Measurements from ENCODE around the gene MOK.

MOK gene

GRCh38 chr14:102227184-102227964 is 77.6 kb downstream of the MOK start:
- no peaks in the 10 kb centered on the region for H3K27me3 ChIP-seq (ENCODE audit: control insufficient read depth, insufficient read depth, low read length)
- peaks cover 43% of the 10 kb centered on the region for H3K36me3 ChIP-seq (ENCODE audit: insufficient read depth, low read length)
- no peak overlapping the region for H3K9ac ChIP-seq (ENCODE audit: low read depth, low read length)
- H3K9me3 ChIP-seq (replicated peaks; ENCODE audit: low read length) = no peaks in the 10 kb centered on the region
- H3K4me1 ChIP-seq (ENCODE audit: control insufficient read depth, insufficient read depth, low read length) = no peaks in the 10 kb centered on the region
- H3K4me3 ChIP-seq (ENCODE audit: low read length) = no peak overlapping the region
- no peak overlapping the region for H3K4me2 ChIP-seq (ENCODE audit: low read length)

GRCh38 chr14:102226356-102227125 is 78.4 kb downstream of the MOK start:
- H3K4me3 ChIP-seq (ENCODE audit: low read length) = no peak overlapping the region
- H3K4me2 ChIP-seq (ENCODE audit: low read length) = no peak overlapping the region
- no peaks in the 10 kb centered on the region for H3K27me3 ChIP-seq (ENCODE audit: control insufficient read depth, insufficient read depth, low read length)
- H3K36me3 ChIP-seq (ENCODE audit: insufficient read depth, low read length) = peaks cover 36% of the 10 kb centered on the region
- H3K4me1 ChIP-seq (ENCODE audit: control insufficient read depth, insufficient read depth, low read length) = peaks cover under 1% of the 10 kb centered on the region
- no peak overlapping the region for H3K9ac ChIP-seq (ENCODE audit: low read depth, low read length)
- H3K9me3 ChIP-seq (replicated peaks; ENCODE audit: low read length) = no peaks in the 10 kb centered on the region

DNA sequence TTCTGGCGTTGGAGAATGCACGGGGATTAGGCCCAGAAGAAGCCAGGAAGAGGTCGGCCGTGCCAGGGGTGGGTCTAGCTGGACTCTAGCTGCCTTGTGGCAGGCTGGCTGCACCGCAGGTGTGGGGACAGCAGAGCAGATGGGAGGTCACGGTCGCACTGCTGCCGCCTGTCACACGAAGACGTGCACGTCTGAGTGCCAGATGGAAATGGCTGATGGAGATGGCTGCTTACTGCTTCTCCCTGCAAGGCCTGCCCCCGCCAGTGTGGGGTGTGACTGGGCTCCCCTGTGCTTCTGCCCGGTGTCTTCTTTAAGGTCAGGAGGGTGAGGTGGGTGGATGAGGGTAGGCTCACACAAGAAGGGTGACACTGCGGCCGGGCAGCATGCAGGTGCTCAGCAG is 79.0 kb downstream of the MOK start:
- Histone ChIP-seq H3K9me3 (replicated peaks; ENCODE audit: low read length) (no peaks in the 10 kb centered on the region), H3K4me2 (ENCODE audit: low read length) (no peak overlapping the region), H3K27me3 (ENCODE audit: control insufficient read depth, insufficient read depth, low read length) (no peaks in the 10 kb centered on the region), H3K36me3 (ENCODE audit: insufficient read depth, low read length) (peaks cover 31% of the 10 kb centered on the region), H3K4me3 (ENCODE audit: low read length) (no peak overlapping the region), H3K4me1 (ENCODE audit: control insufficient read depth, insufficient read depth, low read length) (peaks cover 7% of the 10 kb centered on the region), H3K9ac (ENCODE audit: low read depth, low read length) (no peak overlapping the region)

- Histone ChIP-seq H3K4me2 (ENCODE audit: low read length) (no peak overlapping the region), H3K4me1 (ENCODE audit: control insufficient read depth, insufficient read depth, low read length) (peaks cover 9% of the 10 kb centered on the region), H3K36me3 (ENCODE audit: insufficient read depth, low read length) (peaks cover 26% of the 10 kb centered on the region), H3K4me3 (ENCODE audit: low read length) (no peak overlapping the region), H3K9ac (ENCODE audit: low read depth, low read length) (no peak overlapping the region), H3K9me3 (replicated peaks; ENCODE audit: low read length) (no peaks in the 10 kb centered on the region), H3K27me3 (ENCODE audit: control insufficient read depth, insufficient read depth, low read length) (no peaks in the 10 kb centered on the region)
Measured at GRCh38 chr14:102225386-102225785, 79.6 kb downstream of the MOK start.

DNA sequence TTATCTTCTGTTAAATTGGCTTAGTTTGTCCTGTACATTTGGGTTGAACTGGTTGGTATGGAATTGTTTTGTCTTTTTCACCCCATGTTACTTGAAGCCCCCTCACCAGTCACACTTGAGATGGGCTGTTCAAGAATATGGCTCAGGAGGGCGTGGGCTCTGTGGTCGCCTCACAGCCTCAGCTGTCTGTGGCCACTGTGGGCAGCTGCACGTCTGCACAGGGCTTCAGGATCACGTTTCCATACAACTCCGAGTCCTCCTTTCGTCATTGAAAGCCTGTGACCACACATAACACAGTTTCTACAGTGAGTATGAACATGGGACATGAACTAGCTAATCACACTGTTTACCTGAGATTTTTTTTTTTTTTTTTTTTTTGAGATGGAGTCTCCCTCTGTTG is 81.3 kb downstream of the MOK start:
- Histone ChIP-seq H3K27me3 (ENCODE audit: control insufficient read depth, insufficient read depth, low read length) (no peaks in the 10 kb centered on the region), H3K4me1 (ENCODE audit: control insufficient read depth, insufficient read depth, low read length) (peaks cover 13% of the 10 kb centered on the region), H3K4me3 (ENCODE audit: low read length) (no peak overlapping the region), H3K9ac (ENCODE audit: low read depth, low read length) (no peak overlapping the region), H3K9me3 (replicated peaks; ENCODE audit: low read length) (no peaks in the 10 kb centered on the region), H3K4me2 (ENCODE audit: low read length) (no peak overlapping the region), H3K36me3 (ENCODE audit: insufficient read depth, low read length) (peaks cover 13% of the 10 kb centered on the region)

- H3K27me3 ChIP-seq (ENCODE audit: control insufficient read depth, insufficient read depth, low read length) = no peaks in the 10 kb centered on the region
- H3K36me3 ChIP-seq (ENCODE audit: insufficient read depth, low read length) = peaks cover 12% of the 10 kb centered on the region
- H3K4me2 ChIP-seq (ENCODE audit: low read length) = no peak overlapping the region
Measured at GRCh38 chr14:102222751-102223150, 82.2 kb downstream of the MOK start.

GRCh38 chr14:102222009-102222575 is 82.9 kb downstream of the MOK start:
- H3K27me3 ChIP-seq (ENCODE audit: control insufficient read depth, insufficient read depth, low read length) = no peaks in the 10 kb centered on the region
- H3K36me3 ChIP-seq (ENCODE audit: insufficient read depth, low read length) = peaks cover 16% of the 10 kb centered on the region

More at GRCh38 chr14:102222751-102223150, 82.2 kb downstream of the MOK start:
- Histone ChIP-seq H3K9me3 (replicated peaks; ENCODE audit: low read length) (no peaks in the 10 kb centered on the region), H3K4me3 (ENCODE audit: low read length) (no peak overlapping the region), H3K9ac (ENCODE audit: low read depth, low read length) (no peak overlapping the region), H3K4me1 (ENCODE audit: control insufficient read depth, insufficient read depth, low read length) (peaks cover 20% of the 10 kb centered on the region)

GRCh38 chr14:102221026-102221425 is 83.9 kb downstream of the MOK start:
- Histone ChIP-seq H3K27me3 (ENCODE audit: control insufficient read depth, insufficient read depth, low read length) (no peaks in the 10 kb centered on the region), H3K9ac (ENCODE audit: low read depth, low read length) (no peak overlapping the region), H3K4me1 (ENCODE audit: control insufficient read depth, insufficient read depth, low read length) (peaks cover 24% of the 10 kb centered on the region), H3K36me3 (ENCODE audit: insufficient read depth, low read length) (peaks cover 16% of the 10 kb centered on the region), H3K4me2 (ENCODE audit: low read length) (no peak overlapping the region), H3K4me3 (ENCODE audit: low read length) (no peak overlapping the region), H3K9me3 (replicated peaks; ENCODE audit: low read length) (no peaks in the 10 kb centered on the region)

More at GRCh38 chr14:102222009-102222575, 82.9 kb downstream of the MOK start:
- H3K4me1 ChIP-seq (ENCODE audit: control insufficient read depth, insufficient read depth, low read length) = peaks cover 20% of the 10 kb centered on the region
- no peak overlapping the region for H3K4me2 ChIP-seq (ENCODE audit: low read length)
- no peak overlapping the region for H3K9ac ChIP-seq (ENCODE audit: low read depth, low read length)
- H3K4me3 ChIP-seq (ENCODE audit: low read length) = no peak overlapping the region
- H3K9me3 ChIP-seq (replicated peaks; ENCODE audit: low read length) = no peaks in the 10 kb centered on the region

- Histone ChIP-seq H3K4me2 (ENCODE audit: low read length) (no peak overlapping the region), H3K4me3 (ENCODE audit: low read length) (no peak overlapping the region)
Measured at GRCh38 chr14:102220031-102220430, 84.9 kb downstream of the MOK start.

DNA sequence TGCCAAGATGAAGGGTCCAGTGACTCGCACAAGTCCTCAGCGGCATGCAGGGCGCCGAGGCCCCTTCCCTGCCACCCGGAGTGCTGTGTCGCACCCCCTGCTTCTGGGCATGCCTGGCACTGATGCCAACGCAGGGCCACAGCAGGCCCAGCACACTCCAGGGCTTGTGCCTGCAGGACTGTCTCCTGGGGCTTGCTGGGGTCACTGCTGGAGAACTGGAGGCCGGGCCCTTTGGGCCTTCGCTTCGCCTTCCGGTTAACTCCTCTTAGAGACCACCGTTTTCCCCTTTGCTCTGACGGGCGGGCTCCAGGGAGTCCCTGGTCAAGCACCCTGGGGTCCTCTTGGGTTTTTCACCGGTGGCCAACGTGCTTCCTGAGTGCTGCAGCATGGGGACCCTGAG is 85.6 kb downstream of the MOK start:
- Histone ChIP-seq H3K4me3 (ENCODE audit: low read length) (no peak overlapping the region), H3K4me1 (ENCODE audit: control insufficient read depth, insufficient read depth, low read length) (peaks cover 41% of the 10 kb centered on the region), H3K36me3 (ENCODE audit: insufficient read depth, low read length) (peaks cover 13% of the 10 kb centered on the region), H3K27me3 (ENCODE audit: control insufficient read depth, insufficient read depth, low read length) (no peaks in the 10 kb centered on the region), H3K9ac (ENCODE audit: low read depth, low read length) (no peak overlapping the region), H3K9me3 (replicated peaks; ENCODE audit: low read length) (no peaks in the 10 kb centered on the region), H3K4me2 (ENCODE audit: low read length) (no peak overlapping the region)

More at GRCh38 chr14:102220031-102220430, 84.9 kb downstream of the MOK start:
- Histone ChIP-seq H3K4me1 (ENCODE audit: control insufficient read depth, insufficient read depth, low read length) (peaks cover 34% of the 10 kb centered on the region), H3K27me3 (ENCODE audit: control insufficient read depth, insufficient read depth, low read length) (no peaks in the 10 kb centered on the region), H3K9me3 (replicated peaks; ENCODE audit: low read length) (no peaks in the 10 kb centered on the region), H3K9ac (ENCODE audit: low read depth, low read length) (no peak overlapping the region), H3K36me3 (ENCODE audit: insufficient read depth, low read length) (peaks cover 16% of the 10 kb centered on the region)

- peaks cover 42% of the 10 kb centered on the region for H3K4me1 ChIP-seq (ENCODE audit: control insufficient read depth, insufficient read depth, low read length)
Measured at GRCh38 chr14:102218688-102219087, 86.3 kb downstream of the MOK start.

More at GRCh38 chr14:102218688-102219087, 86.3 kb downstream of the MOK start:
- Histone ChIP-seq H3K4me3 (ENCODE audit: low read length) (no peak overlapping the region), H3K36me3 (ENCODE audit: insufficient read depth, low read length) (peaks cover 11% of the 10 kb centered on the region), H3K9ac (ENCODE audit: low read depth, low read length) (no peak overlapping the region), H3K4me2 (ENCODE audit: low read length) (no peak overlapping the region), H3K27me3 (ENCODE audit: control insufficient read depth, insufficient read depth, low read length) (no peaks in the 10 kb centered on the region), H3K9me3 (replicated peaks; ENCODE audit: low read length) (no peaks in the 10 kb centered on the region)

Measured in skeletal muscle satellite cell (primary cell).